ENCODE measurements around the gene TBRG1.
"Not testable (repeated sequence)": the region's sequence is repeated elsewhere in the genome, so short reads cannot be mapped to it uniquely, and the experiment has no call there.

TBRG1 gene

DNA sequence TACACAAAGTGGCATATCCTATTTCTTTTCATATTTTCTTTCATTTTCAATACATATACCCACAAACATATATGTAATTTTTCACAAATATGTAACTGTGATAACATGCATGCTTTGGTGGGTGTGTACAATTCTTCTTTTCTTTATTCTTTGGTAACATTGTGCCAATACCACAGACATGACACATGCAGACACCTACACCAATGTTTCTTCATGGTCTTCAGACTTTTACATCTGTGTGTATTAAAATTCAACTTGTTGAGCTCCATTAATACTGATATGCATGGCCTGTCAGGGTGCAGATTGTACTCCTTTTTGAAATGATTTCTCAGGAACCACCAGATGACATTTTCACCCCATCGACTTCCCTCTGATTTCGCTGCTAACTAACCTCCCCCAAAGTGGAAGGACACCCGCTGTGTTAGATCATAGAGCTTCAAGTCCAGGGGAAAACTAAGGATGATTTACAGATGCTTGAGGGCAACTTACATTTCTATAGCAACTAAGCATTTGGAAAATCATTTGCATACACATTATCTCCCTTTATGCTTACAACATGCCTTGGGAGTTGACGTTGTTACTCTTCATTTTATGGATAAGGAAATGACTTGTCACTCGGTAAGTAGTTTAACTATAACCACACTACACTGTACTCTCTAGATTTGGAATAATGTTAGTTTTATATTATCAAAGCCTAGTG lies 21.9 kb upstream of the TBRG1 start:
- in situ Hi-C loops (cut with MboI; ENCODE audit: low sequenced_read_pairs, unreplicated experiment), result no loop called here
- TF ChIP-seq CTCF (IDR thresholded peaks at IDR 0.05; ENCODE audit: borderline replicate concordance, control extremely low read depth, extremely low read depth, insufficient read depth, missing control alignments), result no peak
- DNase-seq (ENCODE audit: low spot score), result no peak

DNA sequence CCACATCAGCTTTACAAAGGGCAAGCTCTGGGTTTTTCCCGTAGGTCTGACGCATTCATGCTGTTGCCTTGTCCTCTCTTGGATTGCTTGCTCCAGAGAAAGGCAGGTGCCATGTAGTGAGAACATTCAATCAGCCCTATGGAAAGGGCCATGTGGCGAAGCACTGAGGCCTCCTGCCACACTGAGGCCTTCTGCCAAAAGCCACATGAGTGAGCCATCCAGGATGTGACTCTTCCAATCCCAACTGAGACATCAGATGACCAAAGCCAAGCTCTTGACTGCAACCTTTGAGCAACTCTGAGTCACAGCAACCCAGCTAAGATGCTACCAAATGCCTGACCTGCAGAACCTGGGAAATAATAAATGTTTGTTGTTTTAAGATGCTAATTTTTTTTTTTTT lies 20.5 kb upstream of the TBRG1 start:
- no peak for DNase-seq (ENCODE audit: low spot score)
- in situ Hi-C loops (cut with MboI; ENCODE audit: low sequenced_read_pairs, unreplicated experiment), result no loop called here
- TF ChIP-seq CTCF (IDR thresholded peaks at IDR 0.05; ENCODE audit: borderline replicate concordance, control extremely low read depth, extremely low read depth, insufficient read depth, missing control alignments), result no peak

DNA sequence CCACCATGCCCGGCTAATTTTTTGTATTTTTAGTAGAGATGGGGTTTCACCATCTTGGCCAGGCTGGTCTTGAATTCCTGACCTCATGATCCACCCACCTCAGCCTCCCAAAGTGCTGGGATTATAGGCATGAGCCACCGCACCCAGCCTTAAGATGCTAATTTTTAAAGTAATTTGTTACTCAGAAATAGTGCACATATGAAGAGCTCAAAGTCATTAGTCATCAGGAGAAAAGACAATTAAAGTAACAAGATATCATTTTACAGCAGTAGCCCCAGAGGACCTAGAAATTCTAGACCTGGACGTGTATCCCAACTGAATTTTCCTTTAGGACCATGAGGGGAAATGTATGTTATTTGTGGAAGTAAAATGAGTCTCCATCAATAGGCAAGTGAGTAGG lies 19.9 kb upstream of the TBRG1 start:
- DNase-seq (ENCODE audit: low spot score); in situ Hi-C loops (cut with MboI; ENCODE audit: low sequenced_read_pairs, unreplicated experiment): not testable (repeated sequence)

DNA sequence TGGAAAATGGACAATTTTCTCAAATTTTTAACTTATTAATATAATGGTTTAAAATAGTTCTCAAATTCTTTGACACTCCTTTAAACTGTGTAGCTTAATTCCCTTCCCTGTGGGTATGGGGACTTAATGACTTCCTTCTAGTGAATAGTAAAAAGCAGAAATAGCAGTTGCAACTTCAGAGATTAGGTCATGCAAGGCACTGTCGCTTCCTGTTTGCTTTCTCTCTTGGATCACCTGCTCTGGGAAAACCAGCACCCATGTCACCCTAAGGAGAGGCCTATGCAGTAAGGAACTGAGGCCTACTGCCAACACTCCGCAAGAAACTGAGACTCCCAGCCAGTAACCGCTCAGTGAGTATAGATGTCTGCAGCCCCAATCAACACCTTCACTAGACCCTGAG lies 16.9 kb upstream of the TBRG1 start:
- in situ Hi-C loops (cut with MboI; ENCODE audit: low sequenced_read_pairs, unreplicated experiment), result no loop called here
- DNase-seq (ENCODE audit: low spot score), result no peak
- TF ChIP-seq CTCF (IDR thresholded peaks at IDR 0.05; ENCODE audit: borderline replicate concordance, control extremely low read depth, extremely low read depth, insufficient read depth, missing control alignments), result no peak

GRCh38 chr11:124608147-124608546 lies 14.5 kb upstream of the TBRG1 start:
- no peak for DNase-seq (ENCODE audit: low spot score)
- in situ Hi-C loops (cut with MboI; ENCODE audit: low sequenced_read_pairs, unreplicated experiment), result no loop called here
- no peak for TF ChIP-seq CTCF (IDR thresholded peaks at IDR 0.05; ENCODE audit: borderline replicate concordance, control extremely low read depth, extremely low read depth, insufficient read depth, missing control alignments)

- DNase-seq (ENCODE audit: low spot score), result no peak
- no peak for TF ChIP-seq CTCF (IDR thresholded peaks at IDR 0.05; ENCODE audit: borderline replicate concordance, control extremely low read depth, extremely low read depth, insufficient read depth, missing control alignments)
- in situ Hi-C loops (cut with MboI; ENCODE audit: low sequenced_read_pairs, unreplicated experiment), result no loop called here
Observed at GRCh38 chr11:124610295-124610694, 12.4 kb upstream of the TBRG1 start.

DNA sequence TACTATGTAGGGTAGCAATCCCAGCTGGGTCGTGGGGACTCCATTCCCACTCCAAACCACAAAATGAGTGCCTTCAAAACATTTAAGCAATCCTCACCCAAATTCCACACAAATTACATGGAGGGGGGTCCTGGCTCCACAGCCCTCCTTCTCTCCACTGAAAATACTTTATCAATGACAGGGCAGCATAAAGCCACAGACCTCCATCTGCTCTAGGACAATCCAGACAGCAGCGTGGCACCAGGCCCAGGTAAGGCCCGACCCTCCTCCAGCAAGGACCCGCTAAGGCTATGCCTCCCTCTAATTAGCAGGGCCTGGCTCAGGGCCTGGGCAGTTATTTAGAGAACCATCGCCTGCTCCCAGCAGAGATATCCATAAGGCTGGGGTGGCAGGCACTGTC lies 11.6 kb upstream of the TBRG1 start, which contains the start of gene PANX3:
Gene PANX3 (plus strand): TSS at position 365 of the 400 bp plus-strand sequence. CDS start 129 bp downstream, outside the sequence.
- DNase-seq (ENCODE audit: low spot score), result no peak
- no peak for TF ChIP-seq CTCF (IDR thresholded peaks at IDR 0.05; ENCODE audit: borderline replicate concordance, control extremely low read depth, extremely low read depth, insufficient read depth, missing control alignments)
- in situ Hi-C loops (cut with MboI; ENCODE audit: low sequenced_read_pairs, unreplicated experiment), result no loop called here

Measured in GM13976 (cell line).